Esophagus squamous epithelium (tissue), 5 donors: ENCODE measurements around the gene OR5B12. TPM values are rescaled to one million over a fixed set of nuclear protein-coding genes. Genes with fewer than 3 reads are reported as not detected.

ENCODE experiments used
- DNase-seq: peaks from one replicate; lab custom pipeline; 2025; lab: John Stamatoyannopoulos, UW
- H3K27ac ChIP-seq, 4 donors: fragments of 200-600 bp; sonication (generic); one replicate each; pipeline ENCODE4 v1.5.1; 2016 to 2019; ENCODE audit warnings: mild to moderate bottlenecking in 1 of 4
- H3K27me3 ChIP-seq, 4 donors: fragments of 200-600 bp; sonication (generic); 1 replicate in 3 of 4; 2 replicates in 1 of 4; pipeline versions ENCODE4 v1.5.1 to v1.6.0; 2017 to 2021; ENCODE audit warnings: antibody characterized with exemption in 1 of 4
- H3K36me3 ChIP-seq, 3 donors: fragments of 200-600 bp; sonication (generic); one replicate each; pipeline ENCODE4 v1.5.1; 2016 to 2019
- H3K4me1 ChIP-seq, 3 donors: fragments of 200-600 bp; sonication (generic); one replicate each; pipeline ENCODE4 v1.5.1; 2017 to 2019
- H3K4me3 ChIP-seq, 4 donors: fragments of 200-600 bp; sonication (generic); 1 replicate in 3 of 4; 2 replicates in 1 of 4; pipeline ENCODE4 v1.5.1; 2016 to 2019; ENCODE audit warnings: mild to moderate bottlenecking in 2 of 4, moderate library complexity in 1 of 4
- H3K9me3 ChIP-seq, 3 donors: fragments of 200-600 bp; sonication (generic); one replicate each; pipeline ENCODE4 v1.5.1; 2016 to 2019
- POLR2A ChIP-seq, 4 donors: fragments of 450-650 bp; IDR thresholded peaks; one replicate each; pipeline ENCODE4 v1.6.1; 2017; ENCODE audit warnings: antibody characterized with exemption in 4 of 4, mild to moderate bottlenecking in 4 of 4, moderate library complexity in 3 of 4
- WGBS, 2 donors: methylation state at CpG; one replicate each; pipeline ENCODE4 v1.1.5; 2018; 5-methylcytosine and 5-hydroxymethylcytosine counted together
- intact Hi-C: fragments of 100-400 bp; cut with DNase I; formaldehyde crosslinking; loops from one replicate; pipeline ENCODE4 v1.15.0; 2022
- total RNA-seq, 4 donors: library from RNA; depleted of rRNA; stranded (reverse); fragments of >200 nt; gene quantifications; one replicate each; pipeline ENCODE4 v1.1.0, GENCODE V29; 2016
- TF ChIP-seq, protein P1 (sequence below), 6 experiments: fragments of 450-650 bp in 4 of 6; fragments of 200-600 bp in 2 of 6; sonication (generic) in 2 of 6; IDR thresholded peaks; one replicate each; pipeline ENCODE4 v1.5.1; 2016 to 2019; ENCODE audit warnings: antibody characterized with exemption in 6 of 6, mild to moderate bottlenecking in 4 of 6, moderate library complexity in 4 of 6
- donor health status: DM: yes; HTN: yes; CAD: no.

The OR5B12 gene
- not detected for total RNA-seq

DNA sequence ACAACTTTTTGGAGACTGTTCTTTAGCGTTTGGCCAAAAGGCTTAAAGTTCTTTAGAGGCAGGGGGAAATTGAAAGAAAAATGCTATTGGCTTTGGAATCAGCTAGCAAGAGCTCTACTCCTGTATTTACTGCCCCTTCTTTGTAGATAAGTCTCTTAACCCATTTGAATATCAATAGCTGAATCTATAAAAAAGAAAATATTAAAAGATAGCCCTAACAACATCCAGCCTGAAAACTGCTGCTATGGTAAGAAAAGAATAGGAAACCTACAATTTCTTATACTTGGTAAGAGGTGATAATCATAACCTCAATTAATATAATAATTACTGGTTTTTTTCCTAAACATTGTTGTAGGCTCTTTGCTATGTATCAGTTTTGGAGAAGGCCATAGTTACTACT is at the start of gene OR5B12:
OR5B12 (minus strand) TSS at position 101 of the 400 bp plus-strand sequence. CDS start 2,085 bp downstream, outside the sequence.
- intact Hi-C loops, result no loop called here
- WGBS, 2 donors, result 67 to 89% methylated on average over 1 of the region's 1 CpG
- Histone ChIP-seq H3K4me3 (no peak within 1 kb of the TSS), H3K9me3 (peaks cover 0 to 13% (median 0%) of the 10 kb centered on the region in 3 donors), H3K36me3 (no peaks in the 10 kb centered on the region), H3K27me3 (no peaks in the 10 kb centered on the region), H3K4me1 (no peaks in the 10 kb centered on the region), H3K27ac (no peak within 1 kb of the TSS)
- TF ChIP-seq POLR2A (IDR thresholded peaks at IDR 0.05), result no peak
- TF ChIP-seq, protein P1, sequence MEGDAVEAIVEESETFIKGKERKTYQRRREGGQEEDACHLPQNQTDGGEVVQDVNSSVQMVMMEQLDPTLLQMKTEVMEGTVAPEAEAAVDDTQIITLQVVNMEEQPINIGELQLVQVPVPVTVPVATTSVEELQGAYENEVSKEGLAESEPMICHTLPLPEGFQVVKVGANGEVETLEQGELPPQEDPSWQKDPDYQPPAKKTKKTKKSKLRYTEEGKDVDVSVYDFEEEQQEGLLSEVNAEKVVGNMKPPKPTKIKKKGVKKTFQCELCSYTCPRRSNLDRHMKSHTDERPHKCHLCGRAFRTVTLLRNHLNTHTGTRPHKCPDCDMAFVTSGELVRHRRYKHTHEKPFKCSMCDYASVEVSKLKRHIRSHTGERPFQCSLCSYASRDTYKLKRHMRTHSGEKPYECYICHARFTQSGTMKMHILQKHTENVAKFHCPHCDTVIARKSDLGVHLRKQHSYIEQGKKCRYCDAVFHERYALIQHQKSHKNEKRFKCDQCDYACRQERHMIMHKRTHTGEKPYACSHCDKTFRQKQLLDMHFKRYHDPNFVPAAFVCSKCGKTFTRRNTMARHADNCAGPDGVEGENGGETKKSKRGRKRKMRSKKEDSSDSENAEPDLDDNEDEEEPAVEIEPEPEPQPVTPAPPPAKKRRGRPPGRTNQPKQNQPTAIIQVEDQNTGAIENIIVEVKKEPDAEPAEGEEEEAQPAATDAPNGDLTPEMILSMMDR (IDR thresholded peaks at IDR 0.05), result no peak
- no peak for DNase-seq

DNA sequence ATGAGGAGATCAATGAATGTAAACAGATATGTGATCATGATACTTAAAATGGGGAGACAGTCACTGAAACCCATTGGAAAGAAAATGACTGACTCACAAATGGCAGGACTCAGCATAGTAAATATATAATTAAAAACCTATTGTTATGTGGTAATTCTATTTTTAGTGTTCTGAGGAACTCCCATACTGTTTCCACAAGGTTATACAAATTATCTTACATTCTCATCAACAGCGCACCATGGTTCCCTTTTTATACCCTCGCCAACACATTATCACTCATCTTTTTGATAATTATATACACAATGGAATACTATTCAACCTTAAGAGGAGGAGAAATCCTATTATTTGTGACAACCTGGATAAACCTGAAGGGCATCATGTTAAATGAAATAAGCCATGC is 48.8 kb upstream of the OR5B12 start:
- Histone ChIP-seq H3K4me1 (no peaks in the 10 kb centered on the region), H3K36me3 (no peaks in the 10 kb centered on the region), H3K4me3 (no peak overlapping the region), H3K9me3 (no peaks in the 10 kb centered on the region), H3K27me3 (no peaks in the 10 kb centered on the region), H3K27ac (no peak overlapping the region)
- 72 to 76% methylated on average over 2 of the region's 2 CpGs for WGBS, 2 donors
- TF ChIP-seq, protein P1 (IDR thresholded peaks at IDR 0.05), result no peak
- TF ChIP-seq POLR2A (IDR thresholded peaks at IDR 0.05), result no peak
- DNase-seq, result no peak
- intact Hi-C loops, result no loop called here

DNA sequence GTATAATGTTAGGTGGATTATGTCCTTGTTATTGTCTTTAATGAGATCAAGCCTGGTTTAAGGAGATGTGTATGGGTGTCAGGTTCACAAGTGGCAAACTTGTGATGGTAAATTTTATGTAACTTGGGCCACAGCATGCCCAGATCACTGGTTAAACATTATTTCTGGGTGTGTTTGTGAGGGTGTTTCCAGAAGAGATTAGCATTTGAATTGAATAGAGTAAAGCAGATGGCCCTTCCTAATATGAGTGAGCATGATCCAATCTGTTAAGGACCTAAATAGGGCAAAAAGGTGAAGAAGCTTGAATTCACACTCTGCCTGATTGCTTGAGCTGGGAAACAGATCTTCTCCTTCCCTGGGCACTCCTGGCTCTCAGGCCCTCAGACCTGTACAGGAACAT is 45.1 kb upstream of the OR5B12 start:
- no peak for DNase-seq
- H3K9me3 ChIP-seq, result no peaks in the 10 kb centered on the region

DNA sequence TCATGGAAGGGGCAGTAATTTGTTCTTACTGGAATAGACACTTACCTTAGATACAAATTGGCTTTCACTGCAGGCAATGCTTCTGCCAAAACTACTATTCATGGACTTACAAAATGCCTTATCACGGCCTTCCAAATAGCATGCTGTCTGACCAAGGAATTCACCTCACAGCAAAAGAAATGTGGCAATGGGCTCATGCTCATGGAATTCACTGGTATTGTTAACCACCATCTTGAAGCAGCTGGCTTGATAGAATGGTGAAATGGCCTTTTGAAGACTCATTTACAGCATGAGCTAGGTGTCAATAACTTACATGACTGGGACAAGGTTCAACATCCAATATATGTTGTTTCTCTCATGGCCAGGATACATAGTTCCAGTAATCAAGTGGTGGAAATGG is 43.9 kb upstream of the OR5B12 start:
- H3K4me1 ChIP-seq, result no peaks in the 10 kb centered on the region
- 90 to 100% methylated on average over 1 of the region's 1 CpG for WGBS, 2 donors
- intact Hi-C loops, result no loop called here

More for the DNA sequence above, 45.1 kb upstream of the OR5B12 start:
- H3K36me3 ChIP-seq, result no peaks in the 10 kb centered on the region
- TF ChIP-seq POLR2A (IDR thresholded peaks at IDR 0.05), result no peak
- TF ChIP-seq, protein P1 (IDR thresholded peaks at IDR 0.05), result no peak
- no peaks in the 10 kb centered on the region for H3K27me3 ChIP-seq
- no peaks in the 10 kb centered on the region for H3K4me1 ChIP-seq
- no peak overlapping the region for H3K4me3 ChIP-seq
- intact Hi-C loops, result no loop called here
- H3K27ac ChIP-seq, result no peak overlapping the region

DNA sequence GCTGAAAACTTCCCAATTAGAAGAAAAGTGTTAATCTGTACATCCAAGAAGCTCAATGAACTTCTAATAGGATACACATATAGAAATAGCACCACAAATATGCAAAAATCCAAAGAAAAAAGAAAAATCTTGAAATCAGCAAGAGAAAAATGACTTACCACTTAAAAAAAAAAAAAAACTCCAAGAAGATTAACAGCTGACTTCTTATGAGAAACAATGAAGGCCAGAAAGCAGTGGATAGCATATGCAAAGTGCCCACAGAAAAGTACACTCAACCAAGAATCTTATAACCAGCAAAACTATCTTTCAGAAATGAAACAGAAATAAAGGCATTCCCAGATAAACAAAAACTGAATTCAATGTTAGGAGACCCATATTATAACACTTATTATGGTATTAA is 29.9 kb upstream of the OR5B12 start:
- no peak overlapping the region for H3K27ac ChIP-seq
- no peaks in the 10 kb centered on the region for H3K36me3 ChIP-seq
- DNase-seq, result no peak
- H3K27me3 ChIP-seq, result no peaks in the 10 kb centered on the region
- H3K4me3 ChIP-seq, result no peak overlapping the region
- intact Hi-C loops, result no loop called here
- TF ChIP-seq, protein P1 (IDR thresholded peaks at IDR 0.05), result no peak
- no peak for TF ChIP-seq POLR2A (IDR thresholded peaks at IDR 0.05)
- H3K9me3 ChIP-seq, result peaks cover 0 to 19% (median 16%) of the 10 kb centered on the region in 3 donors
- no peaks in the 10 kb centered on the region for H3K4me1 ChIP-seq

More for the DNA sequence above, 43.9 kb upstream of the OR5B12 start:
- DNase-seq, result no peak
- Histone ChIP-seq H3K27ac (no peak overlapping the region), H3K36me3 (no peaks in the 10 kb centered on the region), H3K9me3 (no peaks in the 10 kb centered on the region), H3K27me3 (no peaks in the 10 kb centered on the region), H3K4me3 (no peak overlapping the region)
- TF ChIP-seq POLR2A (IDR thresholded peaks at IDR 0.05), result no peak
- TF ChIP-seq, protein P1 (IDR thresholded peaks at IDR 0.05), result no peak
